Activated T-helper 1 cell treated with anti-CD3 and anti-CD28 coated beads, Interleukin-2, amount 50 U/mL, for 16 hours (primary cell): ENCODE data around the gene CA10.

Experiments used
- DNase-seq, 2 donors: peaks; one replicate each; pipeline ENCODE4 v3.0.0-alpha.2; 2020; ENCODE audit warnings: low read depth in 1 of 2, low spot score in 1 of 2

The CA10 gene

DNA sequence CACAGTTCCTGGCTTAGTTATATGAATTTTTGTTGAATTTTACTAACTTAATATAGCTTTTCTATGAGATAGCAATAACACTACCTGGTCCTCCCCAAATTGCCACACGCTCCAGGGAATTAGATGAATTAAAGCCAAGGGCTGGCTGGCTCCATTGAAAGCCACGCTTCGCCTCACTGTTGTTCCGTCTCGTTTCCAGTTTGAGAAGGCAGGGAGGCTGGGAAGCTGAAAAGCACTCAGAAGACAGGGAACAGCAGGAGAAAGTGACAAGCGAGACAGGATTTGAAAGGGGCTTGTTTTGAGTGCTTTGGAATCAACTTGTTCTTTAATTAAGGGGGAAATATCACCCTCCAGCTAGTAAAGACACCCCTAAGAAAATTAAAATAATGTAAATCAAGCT, 425.3 kb downstream of the CA10 start:
- DNase-seq, result no peak

DNA sequence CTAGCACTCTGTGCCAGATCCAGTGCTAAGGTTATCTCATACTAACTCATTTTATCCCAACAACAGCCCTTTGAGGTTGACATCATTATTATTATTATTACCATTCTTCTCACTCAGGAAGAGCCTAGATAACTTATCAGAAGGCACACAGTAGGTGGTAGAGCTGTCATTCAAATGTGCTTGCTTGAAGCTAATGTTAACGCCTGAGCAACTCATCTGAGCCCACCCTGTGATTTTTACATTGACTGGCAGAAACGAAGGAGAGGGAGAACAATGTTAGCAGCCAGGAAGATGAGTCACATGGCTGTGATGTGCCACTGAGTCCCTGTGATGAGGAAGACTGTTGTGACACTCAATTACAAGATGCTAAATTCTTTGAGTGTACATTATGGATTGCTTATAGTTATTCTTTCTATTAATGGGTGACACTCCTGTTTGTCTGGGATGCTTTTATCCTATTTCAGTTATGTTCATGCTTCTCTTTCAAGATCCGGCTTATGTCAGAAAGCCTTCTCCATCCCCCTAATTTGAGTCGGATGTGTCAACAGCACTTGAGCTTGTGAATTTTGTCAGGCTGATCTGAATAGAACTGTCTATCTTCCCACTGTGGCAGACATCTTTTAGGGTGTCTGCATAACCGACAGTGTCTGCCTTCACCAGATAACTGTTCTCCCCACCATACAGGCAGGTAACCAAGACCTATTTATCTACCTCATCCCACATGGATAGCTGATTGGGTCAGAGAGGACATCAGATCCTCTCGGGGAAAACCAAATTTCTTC, 426.4 kb downstream of the CA10 start:
- DNase-seq, result no peak

DNA sequence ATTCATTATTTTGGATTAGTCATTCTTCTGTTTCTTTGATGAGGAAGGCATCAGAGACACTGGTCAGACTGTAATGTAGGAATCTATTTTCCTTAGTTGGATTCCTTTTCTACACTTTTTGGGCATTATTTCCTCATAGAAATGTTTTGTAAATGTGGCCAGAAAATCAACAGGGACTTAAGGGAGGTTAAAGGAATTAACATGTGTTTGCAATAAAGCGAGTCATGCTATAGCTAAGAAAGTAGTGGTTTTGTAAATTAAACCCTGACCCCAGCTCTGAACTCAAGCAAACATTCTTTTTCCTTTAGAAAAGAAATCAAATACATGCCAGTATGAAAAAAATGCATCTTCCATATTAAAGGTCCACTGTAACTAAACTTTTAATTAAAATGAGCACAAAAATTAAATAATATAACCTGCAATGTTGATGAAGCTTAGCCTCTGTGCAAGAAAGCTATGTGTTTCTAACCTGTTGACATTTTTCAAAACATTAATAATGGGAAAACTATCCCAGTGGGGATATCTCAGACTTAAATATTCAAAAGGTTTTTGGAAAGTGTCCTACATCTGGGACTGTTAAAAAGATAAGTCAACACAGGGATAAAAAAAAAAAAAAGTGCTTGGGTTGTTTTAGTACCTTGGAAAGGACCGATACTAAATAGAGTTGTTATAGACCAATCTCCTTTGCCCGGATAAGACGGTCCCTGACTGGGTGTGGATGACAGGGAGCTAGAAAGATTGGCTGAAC, 428.0 kb downstream of the CA10 start:
- no peak for DNase-seq

DNA sequence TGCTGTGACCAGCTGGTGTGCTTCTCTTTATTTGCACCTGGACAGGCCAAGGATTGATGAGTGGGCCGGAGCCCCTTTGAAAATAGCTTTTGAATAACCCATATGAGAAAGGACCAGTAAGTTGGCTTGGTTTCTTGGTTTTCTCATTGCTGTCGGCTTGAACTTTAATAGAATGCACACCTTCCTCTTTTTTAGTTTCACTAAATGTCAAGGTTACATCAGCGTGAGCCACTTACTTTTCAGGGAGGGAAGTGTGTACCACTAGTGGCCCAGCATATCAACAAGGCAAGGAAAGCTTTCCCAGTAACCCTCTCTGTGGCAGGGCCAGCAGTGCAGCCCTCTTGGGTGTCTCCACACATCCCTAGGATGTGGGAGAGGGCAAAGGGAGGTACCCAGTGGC, 433.3 kb downstream of the CA10 start:
- no peak for DNase-seq

DNA sequence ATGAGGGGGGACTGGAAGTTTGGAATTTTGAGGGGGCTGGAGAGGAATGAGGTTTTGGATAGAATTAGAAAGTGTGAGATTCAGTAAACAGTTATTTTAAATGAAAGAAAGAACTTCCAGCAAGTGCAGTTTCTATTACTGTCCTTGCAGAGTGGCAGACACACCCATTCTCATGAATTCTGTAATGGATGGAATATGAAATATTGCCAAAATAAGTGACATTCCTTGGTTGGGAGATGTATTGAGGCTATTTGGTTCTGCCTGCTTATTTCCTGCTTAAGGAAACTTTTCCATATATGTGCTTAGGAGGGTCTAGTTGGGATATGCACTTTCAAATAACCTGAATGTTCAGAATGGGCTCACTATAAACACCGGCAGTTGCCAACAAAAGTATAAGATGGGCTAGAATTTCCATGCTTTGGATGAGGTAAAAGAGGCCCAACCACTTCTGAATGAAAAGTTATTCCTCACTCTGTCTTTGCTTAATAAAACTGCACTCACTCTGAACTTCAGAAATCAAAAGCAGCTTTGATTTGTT, 434.4 kb downstream of the CA10 start:
- DNase-seq, result no peak

DNA sequence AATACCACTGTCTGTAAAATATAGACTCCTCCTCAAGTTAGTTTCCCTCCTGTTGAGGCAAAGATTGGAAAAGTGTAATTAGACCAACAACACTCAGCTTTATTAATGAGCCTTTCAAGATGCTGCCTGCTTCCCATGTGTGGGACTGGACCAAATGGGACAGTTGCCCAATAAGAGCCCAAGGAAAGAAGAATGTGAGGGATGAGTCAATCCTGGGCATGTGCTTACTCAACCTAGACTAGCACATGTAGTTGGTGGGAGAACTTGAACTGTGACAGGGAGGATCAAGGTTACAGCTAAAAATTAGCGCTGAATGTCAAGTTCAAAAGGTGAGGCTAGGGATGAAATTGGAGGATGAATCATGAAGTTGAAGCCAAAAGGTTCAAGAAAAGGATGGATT, 435.5 kb downstream of the CA10 start:
- no peak for DNase-seq

- no peak for DNase-seq
These were observed 436.8 kb downstream of the CA10 start for GRCh38 chr17:51721730-51722129.

GRCh38 chr17:51720439-51720838, 438.1 kb downstream of the CA10 start:
- no peak for DNase-seq

DNA sequence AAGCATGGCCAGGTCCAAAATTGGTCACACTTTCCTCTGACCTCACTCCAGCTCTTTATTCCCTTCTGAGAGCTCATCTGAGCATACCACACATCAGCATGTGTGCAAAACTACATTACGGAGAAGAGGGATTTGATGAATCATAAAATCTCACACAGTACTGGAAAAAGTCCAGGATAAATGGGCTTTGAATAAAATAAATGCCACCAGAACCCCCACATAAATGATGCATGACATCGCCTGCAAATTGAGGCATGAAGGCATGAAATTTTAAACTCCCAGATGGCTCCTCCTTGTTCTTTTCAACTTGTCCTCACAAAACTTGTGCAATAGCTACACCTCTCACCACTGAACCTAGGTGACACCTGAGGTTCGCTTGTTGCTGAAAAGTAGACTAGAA, 439.5 kb downstream of the CA10 start:
- DNase-seq, result no peak

- no peak for DNase-seq
These were observed 446.9 kb downstream of the CA10 start for GRCh38 chr17:51711581-51711980.

- no peak for DNase-seq
These were observed 447.9 kb downstream of the CA10 start for GRCh38 chr17:51710634-51710979.

GRCh38 chr17:51709694-51710633, 448.6 kb downstream of the CA10 start:
- DNase-seq, result no peak

DNA sequence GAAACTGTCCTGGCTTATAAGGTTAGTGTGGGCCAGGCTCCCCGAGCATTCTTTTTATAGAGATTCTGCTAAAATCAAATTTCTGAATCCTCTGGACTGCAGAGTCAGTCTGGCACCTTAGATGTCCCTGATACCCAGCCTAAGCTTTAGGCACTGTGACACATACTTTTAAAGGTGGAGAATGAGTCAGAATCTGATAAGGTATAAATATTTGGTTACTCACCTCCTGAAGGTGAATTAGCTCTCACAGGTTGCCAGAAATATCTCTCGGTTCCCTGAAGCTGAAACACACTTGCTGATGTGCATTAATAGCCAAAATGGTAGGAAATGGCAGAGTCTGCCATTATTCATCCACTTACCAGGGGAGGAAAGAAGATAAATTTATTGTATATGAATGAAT, 451.3 kb downstream of the CA10 start:
- DNase-seq, result no peak

GRCh38 chr17:51706093-51706492, 452.4 kb downstream of the CA10 start:
- no peak for DNase-seq

DNA sequence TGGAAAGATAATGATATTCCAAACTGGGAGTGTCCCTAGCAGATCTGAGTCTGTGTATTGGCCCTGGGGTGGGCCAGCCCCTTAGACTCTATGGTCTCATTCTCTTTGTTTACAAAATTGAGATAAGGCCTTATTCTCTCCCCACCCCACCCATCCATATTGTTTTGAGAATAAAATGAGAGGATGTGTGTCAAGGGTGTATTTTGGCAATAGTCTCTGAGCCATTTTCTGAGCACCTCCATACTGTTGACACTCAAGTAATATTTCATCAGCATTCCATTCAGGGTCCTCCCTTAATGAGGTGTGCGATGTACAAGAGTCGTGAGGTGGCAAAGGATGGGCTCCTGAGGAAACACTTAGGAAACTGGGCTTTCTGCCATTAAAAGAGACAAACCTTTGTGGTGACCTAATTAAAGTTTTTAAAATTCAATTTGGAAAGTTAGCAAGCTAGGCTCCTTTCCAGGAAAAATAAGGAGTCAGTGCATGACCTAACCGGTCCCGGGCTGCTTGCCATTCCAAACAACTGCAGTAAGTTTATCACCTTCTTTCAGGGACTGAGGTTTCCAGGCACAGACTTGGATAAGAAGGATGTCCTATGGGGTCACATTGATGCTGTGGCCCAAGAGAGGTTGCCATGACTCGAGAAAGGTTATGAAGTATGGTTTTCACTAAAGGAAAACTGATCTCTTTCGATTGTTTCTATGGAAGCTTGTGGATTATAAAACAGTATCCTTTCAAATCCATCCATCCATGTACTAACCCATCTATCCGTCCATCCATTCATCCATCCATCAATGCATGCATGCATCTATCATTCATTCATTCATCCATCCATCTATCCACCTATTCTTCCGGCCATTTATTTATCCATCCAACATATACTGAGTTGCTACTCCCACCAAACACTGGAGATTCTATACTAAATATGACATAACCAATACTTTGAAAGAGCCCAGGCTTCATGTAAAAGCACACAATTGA, 454.9 kb downstream of the CA10 start:
- DNase-seq, result no peak

GRCh38 chr17:51702963-51703360, 455.6 kb downstream of the CA10 start:
- DNase-seq, result no peak

DNA sequence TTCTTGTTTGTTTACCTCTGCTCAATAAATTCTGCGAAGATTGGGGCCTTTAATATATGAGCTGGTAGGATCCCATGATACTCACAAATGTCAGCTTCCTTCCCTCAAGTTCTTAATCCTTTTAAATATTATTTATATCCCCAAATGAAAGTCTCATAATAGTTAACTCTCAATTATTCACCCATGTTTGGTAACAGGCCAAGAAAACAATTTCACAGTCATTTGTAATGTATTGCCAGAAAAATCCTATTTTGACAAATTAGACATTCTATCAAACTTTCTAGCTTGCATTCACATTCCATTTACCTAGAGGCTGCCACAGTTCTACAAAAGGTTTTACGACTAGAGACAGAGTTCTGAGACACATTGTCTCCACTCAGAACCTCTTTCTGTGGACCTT, 457.0 kb downstream of the CA10 start:
- no peak for DNase-seq

DNA sequence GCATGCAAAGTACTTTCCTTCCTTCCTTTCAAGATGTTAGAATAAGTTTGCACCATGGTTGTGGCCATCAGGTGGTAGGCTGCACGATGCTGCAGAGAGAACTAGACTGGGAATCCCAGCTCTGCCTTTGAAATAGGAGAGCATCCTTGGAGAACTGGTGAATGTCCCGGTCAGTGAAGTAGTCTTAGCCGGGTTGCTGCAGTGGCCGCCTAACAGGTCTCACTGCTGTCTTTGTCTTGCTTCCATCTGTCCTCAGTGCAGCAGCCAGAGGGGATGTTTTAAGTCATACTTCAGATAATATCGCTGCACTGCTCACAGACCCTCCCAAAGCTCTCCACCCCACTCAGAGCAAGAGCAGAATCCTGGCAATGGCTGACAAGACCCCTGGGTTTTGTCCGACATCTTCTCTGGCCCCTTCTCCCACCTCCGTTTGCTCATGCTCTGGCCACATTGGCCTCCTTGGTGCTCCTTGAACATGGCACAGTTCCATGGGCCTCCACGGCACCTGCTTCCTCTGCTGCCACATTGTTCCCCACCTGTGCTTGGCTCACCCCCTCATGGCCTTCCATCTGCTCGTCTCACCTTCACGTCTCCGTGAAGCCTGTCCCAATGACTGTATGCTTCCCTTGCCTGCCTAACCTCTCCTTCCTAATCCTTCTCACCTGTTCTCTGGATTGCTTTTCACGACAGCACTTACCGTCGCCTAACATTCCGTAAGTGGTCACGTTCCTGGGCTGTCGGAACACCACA, 458.3 kb downstream of the CA10 start:
- DNase-seq, result no peak

DNA sequence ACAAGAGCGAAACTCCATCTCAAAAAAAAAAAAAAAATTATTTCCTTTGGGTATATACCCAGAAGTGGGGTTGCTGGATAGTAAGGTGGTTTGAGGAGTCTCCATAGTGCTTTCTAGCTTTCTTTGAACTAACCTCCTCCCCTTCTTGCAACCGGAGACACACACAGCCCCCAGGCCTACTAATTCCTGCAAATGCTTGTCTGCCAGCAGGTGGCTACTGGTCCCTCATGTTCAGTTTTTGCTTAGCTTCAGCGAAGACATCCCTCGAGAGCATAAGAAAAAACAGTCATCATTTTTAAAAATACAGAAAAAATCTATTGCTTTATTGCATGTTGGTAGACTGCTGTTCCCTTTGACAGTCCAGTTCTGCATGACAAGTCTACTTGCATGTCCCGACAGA, 459.2 kb downstream of the CA10 start:
- no peak for DNase-seq

- no peak for DNase-seq
These were observed 465.6 kb downstream of the CA10 start for GRCh38 chr17:51692917-51693316.
